Measurements from ENCODE around the gene CLDN5.

The CLDN5 gene

GRCh38 chr22:19520566-19521305, 3.5 kb downstream of the CLDN5 start:
- DNase-seq = no peak

GRCh38 chr22:19520007-19520406, 4.2 kb downstream of the CLDN5 start:
- no peak for DNase-seq

GRCh38 chr22:19519041-19519926, 4.9 kb downstream of the CLDN5 start:
- no peak for DNase-seq

- no peak for DNase-seq
Observed at GRCh38 chr22:19518635-19519034, 5.6 kb downstream of the CLDN5 start.

- no peak for DNase-seq
Observed at GRCh38 chr22:19517919-19518611, 6.1 kb downstream of the CLDN5 start.

- no peak for DNase-seq
Observed at GRCh38 chr22:19517171-19517500, 7.1 kb downstream of the CLDN5 start.

GRCh38 chr22:19516378-19517170, 7.6 kb downstream of the CLDN5 start:
- no peak for DNase-seq

GRCh38 chr22:19515654-19516377, 8.4 kb downstream of the CLDN5 start:
- no peak for DNase-seq

- DNase-seq = no peak
Observed at GRCh38 chr22:19514831-19515565, 9.2 kb downstream of the CLDN5 start.

GRCh38 chr22:19513823-19514222, 10.4 kb downstream of the CLDN5 start:
- no peak for DNase-seq

- DNase-seq = no peak
Observed at GRCh38 chr22:19510919-19511341, 13.3 kb downstream of the CLDN5 start.

- no peak for DNase-seq
Observed at GRCh38 chr22:19509923-19510322, 14.3 kb downstream of the CLDN5 start.

- no peak for DNase-seq
Observed at GRCh38 chr22:19509191-19509590, 15.0 kb downstream of the CLDN5 start.

GRCh38 chr22:19508024-19508776, 16.0 kb downstream of the CLDN5 start:
- no peak for DNase-seq

- DNase-seq = no peak
Observed at GRCh38 chr22:19507534-19507861, 16.7 kb downstream of the CLDN5 start.

- no peak for DNase-seq
Observed at GRCh38 chr22:19506212-19506611, 18.0 kb downstream of the CLDN5 start.

GRCh38 chr22:19505735-19506126, 18.5 kb downstream of the CLDN5 start:
- no peak for DNase-seq

GRCh38 chr22:19504900-19505734, 19.1 kb downstream of the CLDN5 start:
- no peak for DNase-seq

- DNase-seq = no peak
Observed at GRCh38 chr22:19503869-19504268, 20.3 kb downstream of the CLDN5 start.

GRCh38 chr22:19503367-19503766, 20.8 kb downstream of the CLDN5 start:
- DNase-seq = no peak
